Ovary (tissue), 9 donors: ENCODE data around the gene TET1. TPM values are rescaled to one million over a fixed set of nuclear protein-coding genes. Genes with fewer than 3 reads are reported as not detected.

ENCODE experiments used
- DNase-seq, 5 donors: peaks; one replicate each; pipeline ENCODE4 v3.0.0-alpha.2; 2019 to 2020
- H3K27ac ChIP-seq, 2 donors: fragments of 200-600 bp; one replicate each; pipeline versions ENCODE4 v1.5.1 to v1.8.0; 2019 to 2022
- H3K27me3 ChIP-seq: fragments of 200-600 bp; one replicate; pipeline ENCODE4 v1.8.0; 2022
- H3K36me3 ChIP-seq: fragments of 200-600 bp; sonication (generic); one replicate; pipeline ENCODE4 v1.5.1; 2019
- H3K4me1 ChIP-seq: one replicate; pipeline ENCODE4 v1.8.1; 2013; ENCODE audit warnings: mild to moderate bottlenecking, moderate library complexity; ENCODE audit not compliant: insufficient read depth
- H3K4me3 ChIP-seq: fragments of 200-600 bp; sonication (generic); one replicate; pipeline ENCODE4 v1.5.1; 2017
- H3K9me3 ChIP-seq, 2 donors: fragments of 200-600 bp in 1 of 2; sonication (generic) in 1 of 2; one replicate each; pipeline versions ENCODE4 v1.5.1 to v1.8.1; 2013 to 2019; ENCODE audit warnings: mild to moderate bottlenecking in 1 of 2, moderate library complexity in 1 of 2
- EP300 ChIP-seq: sonication (generic); formaldehyde crosslinking; IDR thresholded peaks from one replicate; pipeline ENCODE4 v1.6.1; 2017; ENCODE audit warnings: antibody characterized with exemption
- POLR2A ChIP-seq: fragments of 450-650 bp; IDR thresholded peaks from one replicate; pipeline ENCODE4 v1.6.1; 2017; ENCODE audit warnings: antibody characterized with exemption, mild to moderate bottlenecking, moderate library complexity
- WGBS, 3 donors: extraction: QIAGEN DNeasy Blood & Tissue Kit in 1 of 3; methylation state at CpG; one replicate each; pipeline versions ENCODE4 v1.1.5 to v1.1.7; 2013 to 2017; 5-methylcytosine and 5-hydroxymethylcytosine counted together
- intact Hi-C, 4 donors: fragments of 100-400 bp; cut with DNase I; formaldehyde crosslinking; loops; one replicate each; pipeline versions ENCODE4 v1.11.0 to v1.15.1; 2022 to 2023
- polyA plus RNA-seq, 2 donors: library from polyadenylated mRNA; stranded (reverse); fragments of 200-250 nt in 1 of 2; fragments of 350-450 nt in 1 of 2; fragmentation: Illumina TruSeq in 1 of 2; extraction: RNeasy Lipid Tissue Mini Kit (QIAGEN cat#74804) in 1 of 2; gene quantifications; one replicate each; pipeline ENCODE4 v1.2.3, GENCODE V29; 2013 to 2014
- total RNA-seq, 7 donors: library from RNA; depleted of rRNA in 2 of 7; stranded (reverse); fragments of >200 nt in 2 of 7; fragmentation: NEBNext Ultra II Directional in 3 of 7; extraction: Animal tissue kit (Norgen Biotek cat#: 25700) in 3 of 7; gene quantifications; one replicate each; pipeline versions ENCODE4 v1.1.0 to v1.2.4, GENCODE V29; 2016 to 2023
- TF ChIP-seq, protein P1 (sequence below), 3 donors: fragments of 450-650 bp in 2 of 3; fragments of 200-600 bp in 1 of 3; IDR thresholded peaks; one replicate each; pipeline versions ENCODE4 v1.5.1 to v1.8.0; 2016 to 2022; ENCODE audit warnings: antibody characterized with exemption in 3 of 3, mild to moderate bottlenecking in 1 of 3
- donor health status: DM: no; HTN: no; CAD: no; lungs with moderate emphysema.
- donor health status: DM: no; HTN: no; CAD: no.
- donor health status: Bipolar disorder and iron deficiency.
- donor health status: DM: yes; HTN: yes; CAD: no.
- donor health status: DM: no; HTN: no; CAD: no.
- donor health status: DM: yes; HTN: yes; CAD: no.

Gene TET1
- total and polyA plus RNA-seq, 9 donors: 0.69 to 7.0 (median 5.3) TPM

DNA sequence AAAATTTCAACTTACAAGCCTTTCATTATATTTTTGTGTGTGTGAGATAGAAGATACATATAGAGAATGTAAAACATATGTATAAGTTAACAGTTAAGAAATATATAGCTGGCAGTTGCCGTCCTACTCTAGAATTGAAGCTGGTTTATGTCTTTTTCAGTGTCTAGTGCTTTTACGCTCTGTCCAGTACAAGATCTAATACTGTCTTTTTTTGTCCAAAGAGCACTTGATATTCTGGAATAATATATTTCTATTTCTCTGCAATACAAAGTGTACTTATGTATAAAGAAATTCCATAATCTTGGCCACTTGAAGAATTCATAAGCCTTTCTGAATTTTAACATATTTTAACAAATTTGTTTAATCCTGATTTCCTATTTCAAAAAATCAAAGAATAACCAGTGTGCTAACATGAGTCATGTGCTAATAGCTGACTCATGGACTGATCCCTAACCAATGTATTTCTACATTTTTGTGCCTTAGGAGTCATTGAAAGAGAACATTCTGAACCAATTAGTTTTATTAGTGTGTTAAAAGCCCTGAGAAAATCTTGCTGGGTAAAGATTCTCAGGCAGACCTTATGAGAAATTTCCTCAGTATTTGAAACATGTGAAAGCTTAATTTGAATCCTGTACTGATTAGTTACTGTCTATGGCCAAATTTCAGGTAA is 87.7 kb downstream of the TET1 start:
- H3K4me3 ChIP-seq: no peak overlapping the region
- no peaks in the 10 kb centered on the region for H3K36me3 ChIP-seq
- intact Hi-C loops: no loop called here
- no peaks in the 10 kb centered on the region for H3K4me1 ChIP-seq
- no peaks in the 10 kb centered on the region for H3K27me3 ChIP-seq
- DNase-seq: no peak
- no peak for TF ChIP-seq EP300
- TF ChIP-seq, protein P1, sequence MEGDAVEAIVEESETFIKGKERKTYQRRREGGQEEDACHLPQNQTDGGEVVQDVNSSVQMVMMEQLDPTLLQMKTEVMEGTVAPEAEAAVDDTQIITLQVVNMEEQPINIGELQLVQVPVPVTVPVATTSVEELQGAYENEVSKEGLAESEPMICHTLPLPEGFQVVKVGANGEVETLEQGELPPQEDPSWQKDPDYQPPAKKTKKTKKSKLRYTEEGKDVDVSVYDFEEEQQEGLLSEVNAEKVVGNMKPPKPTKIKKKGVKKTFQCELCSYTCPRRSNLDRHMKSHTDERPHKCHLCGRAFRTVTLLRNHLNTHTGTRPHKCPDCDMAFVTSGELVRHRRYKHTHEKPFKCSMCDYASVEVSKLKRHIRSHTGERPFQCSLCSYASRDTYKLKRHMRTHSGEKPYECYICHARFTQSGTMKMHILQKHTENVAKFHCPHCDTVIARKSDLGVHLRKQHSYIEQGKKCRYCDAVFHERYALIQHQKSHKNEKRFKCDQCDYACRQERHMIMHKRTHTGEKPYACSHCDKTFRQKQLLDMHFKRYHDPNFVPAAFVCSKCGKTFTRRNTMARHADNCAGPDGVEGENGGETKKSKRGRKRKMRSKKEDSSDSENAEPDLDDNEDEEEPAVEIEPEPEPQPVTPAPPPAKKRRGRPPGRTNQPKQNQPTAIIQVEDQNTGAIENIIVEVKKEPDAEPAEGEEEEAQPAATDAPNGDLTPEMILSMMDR (IDR thresholded peaks at IDR 0.05): no peak
- TF ChIP-seq POLR2A: no peak
- H3K9me3 ChIP-seq: no peaks in the 10 kb centered on the region
- no peak overlapping the region for H3K27ac ChIP-seq
- 90 to 97% (median 93%) methylated on average over 2 of the region's 2 CpGs for WGBS, 3 donors

- Histone ChIP-seq H3K9me3 (no peaks in the 10 kb centered on the region), H3K36me3 (no peaks in the 10 kb centered on the region), H3K4me1 (no peaks in the 10 kb centered on the region), H3K27me3 (no peaks in the 10 kb centered on the region), H3K4me3 (no peak overlapping the region), H3K27ac (no peak overlapping the region)
- intact Hi-C loops: no loop called here
- TF ChIP-seq, protein P1 (IDR thresholded peaks at IDR 0.05): no peak
- no peak for TF ChIP-seq EP300
- 93 to 98% (median 94%) methylated on average over 3 of the region's 3 CpGs for WGBS, 3 donors
- no peak for DNase-seq
These were observed 95.5 kb downstream of the TET1 start for GRCh38 chr10:68655620-68656126.

- no peaks in the 10 kb centered on the region for H3K4me1 ChIP-seq
- 88 to 97% (median 96%) methylated on average over 2 of the region's 2 CpGs for WGBS, 3 donors
- H3K36me3 ChIP-seq: no peaks in the 10 kb centered on the region
- H3K27ac ChIP-seq: no peak overlapping the region
- H3K27me3 ChIP-seq: no peaks in the 10 kb centered on the region
- no peak for TF ChIP-seq EP300
- TF ChIP-seq POLR2A: no peak
- TF ChIP-seq, protein P1 (IDR thresholded peaks at IDR 0.05): no peak
- H3K4me3 ChIP-seq: no peak overlapping the region
- intact Hi-C loops: no loop called here
- no peaks in the 10 kb centered on the region for H3K9me3 ChIP-seq
- no peak for DNase-seq
These were observed 105.7 kb downstream of the TET1 start for GRCh38 chr10:68665841-68666240.

DNA sequence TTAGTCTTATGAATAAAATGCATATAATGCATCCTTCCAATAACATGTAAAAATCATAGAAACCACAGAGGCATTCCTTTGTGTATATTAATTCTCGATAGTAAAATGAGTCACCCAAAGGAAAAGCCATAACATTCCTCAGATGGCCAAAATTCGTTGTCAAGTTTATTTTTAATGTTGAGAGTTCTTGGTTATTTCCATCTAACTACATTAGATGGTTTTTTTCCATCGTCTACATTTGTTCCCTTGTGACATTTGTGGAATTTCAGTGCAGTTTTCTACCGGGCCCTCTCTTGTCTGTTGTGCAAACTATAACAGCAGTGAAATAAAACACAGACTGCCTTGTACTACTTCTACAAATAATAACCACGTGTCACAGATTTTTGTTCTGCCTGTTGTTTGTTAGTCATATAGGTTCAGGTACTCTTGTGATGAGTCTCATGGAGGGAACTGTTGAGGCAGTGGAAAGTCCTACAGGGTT is 106.2 kb downstream of the TET1 start:
- H3K27me3 ChIP-seq: no peaks in the 10 kb centered on the region
- no peak overlapping the region for H3K4me3 ChIP-seq
- TF ChIP-seq, protein P1 (IDR thresholded peaks at IDR 0.05): no peak
- TF ChIP-seq POLR2A: no peak
- no peak for TF ChIP-seq EP300
- H3K27ac ChIP-seq: no peak overlapping the region
- no peaks in the 10 kb centered on the region for H3K9me3 ChIP-seq
- DNase-seq: no peak
- intact Hi-C loops: no loop called here
- no peaks in the 10 kb centered on the region for H3K4me1 ChIP-seq
- 24 to 66% (median 61%) methylated on average over 5 of the region's 5 CpGs for WGBS, 3 donors
- no peaks in the 10 kb centered on the region for H3K36me3 ChIP-seq
